ENCODE results near the gene KLK8. TPM values are rescaled to one million over a fixed set of nuclear protein-coding genes. Genes with fewer than 3 reads are reported as not detected.

Gene KLK8
- total RNA-seq, 4 donors from 2014 or later = 19.7 to 126 (median 87.2) TPM

GRCh38 chr19:51006406-51006805, 5.0 kb upstream of the KLK8 start:
- H3K27ac ChIP-seq = no peak overlapping the region
- no peaks in the 10 kb centered on the region for H3K36me3 ChIP-seq
- H3K9me3 ChIP-seq = no peaks in the 10 kb centered on the region
- TF ChIP-seq EP300 (IDR thresholded peaks at IDR 0.05) (no peak), POLR2A (IDR thresholded peaks at IDR 0.05) (no peak), CTCF (IDR thresholded peaks at IDR 0.05) (no peak), POLR2AphosphoS5 (IDR thresholded peaks at IDR 0.05) (no peak)
- H3K27me3 ChIP-seq = peaks cover 43% of the 10 kb centered on the region
- WGBS = 49% methylated on average over 6 of the region's 8 CpGs
- no peak for DNase-seq (ENCODE audit: low spot score in 2 of 2)
- H3K4me3 ChIP-seq = no peak overlapping the region
- H3K4me1 ChIP-seq = peaks cover 24% of the 10 kb centered on the region

- Histone ChIP-seq H3K4me3 (no peak overlapping the region), H3K36me3 (no peaks in the 10 kb centered on the region), H3K27ac (no peak overlapping the region), H3K4me1 (peaks cover 29% of the 10 kb centered on the region), H3K9me3 (no peaks in the 10 kb centered on the region), H3K27me3 (peaks cover 52% of the 10 kb centered on the region)
- TF ChIP-seq EP300 (IDR thresholded peaks at IDR 0.05) = no peak
- TF ChIP-seq POLR2A (IDR thresholded peaks at IDR 0.05) = no peak
- no peak for TF ChIP-seq CTCF (IDR thresholded peaks at IDR 0.05)
- no peak for TF ChIP-seq POLR2AphosphoS5 (IDR thresholded peaks at IDR 0.05)
- 77% methylated on average over 1 of the region's 1 CpG for WGBS
- no peak for DNase-seq (ENCODE audit: low spot score in 2 of 2)
Observed at GRCh38 chr19:51005248-51005647, 3.8 kb upstream of the KLK8 start.

- Histone ChIP-seq H3K27ac (no peak overlapping the region), H3K27me3 (peaks cover 48% of the 10 kb centered on the region), H3K9me3 (no peaks in the 10 kb centered on the region), H3K36me3 (no peaks in the 10 kb centered on the region), H3K4me3 (no peak overlapping the region), H3K4me1 (peaks cover 21% of the 10 kb centered on the region)
- 77% methylated on average over 7 of the region's 7 CpGs for WGBS
- TF ChIP-seq EP300 (IDR thresholded peaks at IDR 0.05) (no peak), POLR2A (IDR thresholded peaks at IDR 0.05) (no peak), POLR2AphosphoS5 (IDR thresholded peaks at IDR 0.05) (no peak)
- DNase-seq (ENCODE audit: low spot score in 2 of 2) = no peak
Observed at GRCh38 chr19:51003316-51003715, 1.9 kb upstream of the KLK8 start.

- peak in 1 of 2 donors; percentile 81 for DNase-seq (ENCODE audit: low spot score in 2 of 2)
- Histone ChIP-seq H3K9me3 (no peaks in the 10 kb centered on the region), H3K27me3 (peaks cover 53% of the 10 kb centered on the region), H3K4me3 (no peak overlapping the region), H3K36me3 (no peaks in the 10 kb centered on the region), H3K27ac (no peak overlapping the region), H3K4me1 (peaks cover 21% of the 10 kb centered on the region)
- WGBS = 47% methylated on average over 19 of the region's 42 CpGs
- no peak for TF ChIP-seq POLR2A (IDR thresholded peaks at IDR 0.05)
- TF ChIP-seq CTCF (IDR thresholded peaks at IDR 0.05) = no peak
- no peak for TF ChIP-seq POLR2AphosphoS5 (IDR thresholded peaks at IDR 0.05)
- no peak for TF ChIP-seq EP300 (IDR thresholded peaks at IDR 0.05)
Observed at GRCh38 chr19:51002542-51003311, 1.3 kb upstream of the KLK8 start.

- H3K27me3 ChIP-seq = peaks cover 53% of the 10 kb centered on the region
- WGBS = 26% methylated on average over 12 of the region's 12 CpGs
- no peaks in the 10 kb centered on the region for H3K36me3 ChIP-seq
- H3K9me3 ChIP-seq = no peaks in the 10 kb centered on the region
- H3K4me3 ChIP-seq = peak overlapping the region; percentile 35
- peaks cover 21% of the 10 kb centered on the region for H3K4me1 ChIP-seq
- peak overlapping the region; percentile 65 for H3K27ac ChIP-seq
- no peak for DNase-seq (ENCODE audit: low spot score in 2 of 2)
- no peak for TF ChIP-seq EP300 (IDR thresholded peaks at IDR 0.05)
- TF ChIP-seq POLR2A (IDR thresholded peaks at IDR 0.05) = no peak
- TF ChIP-seq POLR2AphosphoS5 (IDR thresholded peaks at IDR 0.05) = no peak
- TF ChIP-seq CTCF (IDR thresholded peaks at IDR 0.05) = no peak
Observed at GRCh38 chr19:51002089-51002532, 707 bp upstream of the KLK8 start.

All from suprapubic skin (tissue), 4 donors.